ENCODE results near the gene KCNQ1. TPM values are rescaled to one million over a fixed set of nuclear protein-coding genes. Genes with fewer than 3 reads are reported as not detected.
A peak's percentile ranks its signal among the peaks of the same experiment; 100 is the strongest.

Gene KCNQ1
- total RNA-seq, 3 donors from 2014 or later: 15.5 to 44.7 (median 37.4) TPM

DNA sequence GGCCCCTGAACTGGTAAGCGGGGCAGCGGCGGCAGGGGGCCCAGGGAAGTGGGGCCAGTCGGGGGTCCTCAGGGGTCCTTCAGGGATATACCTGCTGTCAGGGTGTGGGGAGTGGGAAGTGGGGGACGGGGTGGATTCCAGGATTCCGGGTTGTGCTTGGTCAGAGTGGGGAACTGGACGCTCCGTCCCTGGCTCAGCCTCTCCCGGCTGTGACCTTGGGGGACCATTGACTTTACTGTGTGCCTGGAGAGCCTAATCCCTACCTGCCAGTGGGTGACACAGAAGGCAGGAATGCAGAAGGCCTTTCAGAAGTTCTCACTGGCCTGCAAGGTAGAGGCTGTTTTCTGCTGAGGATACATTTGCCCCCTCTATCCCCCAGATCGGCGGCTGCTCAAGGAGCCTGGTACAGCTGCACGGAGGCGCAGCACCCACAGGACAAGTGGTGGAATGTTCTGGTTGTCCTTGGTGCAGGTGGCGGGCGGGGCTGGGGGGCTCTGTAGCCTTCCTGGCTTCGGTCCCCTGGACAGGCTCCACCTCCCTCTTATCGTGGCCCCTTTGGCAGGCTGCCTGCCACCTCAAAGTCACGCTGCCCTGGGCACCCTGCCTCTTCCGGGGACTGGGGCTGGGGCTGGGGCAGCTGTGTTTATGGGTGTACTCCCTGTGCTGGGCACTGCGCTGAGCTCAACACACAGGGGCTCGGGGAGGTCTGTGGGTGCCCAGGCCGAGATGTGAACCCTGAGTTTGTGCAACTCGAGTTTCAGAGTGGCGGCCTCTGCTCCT lies 18.4 kb downstream of the KCNQ1 start:
- Histone ChIP-seq H3K36me3 (ENCODE audit: low read depth) (no peaks in the 10 kb centered on the region), H3K9me3 (no peaks in the 10 kb centered on the region), H3K4me1 (ENCODE audit: low read depth) (peaks cover 42% of the 10 kb centered on the region), H3K4me3 (no peak overlapping the region)
- DNase-seq: peak; percentile 87 to 90 (median 89)
- ATAC-seq: peak; percentile 83
- TF ChIP-seq, protein P1, sequence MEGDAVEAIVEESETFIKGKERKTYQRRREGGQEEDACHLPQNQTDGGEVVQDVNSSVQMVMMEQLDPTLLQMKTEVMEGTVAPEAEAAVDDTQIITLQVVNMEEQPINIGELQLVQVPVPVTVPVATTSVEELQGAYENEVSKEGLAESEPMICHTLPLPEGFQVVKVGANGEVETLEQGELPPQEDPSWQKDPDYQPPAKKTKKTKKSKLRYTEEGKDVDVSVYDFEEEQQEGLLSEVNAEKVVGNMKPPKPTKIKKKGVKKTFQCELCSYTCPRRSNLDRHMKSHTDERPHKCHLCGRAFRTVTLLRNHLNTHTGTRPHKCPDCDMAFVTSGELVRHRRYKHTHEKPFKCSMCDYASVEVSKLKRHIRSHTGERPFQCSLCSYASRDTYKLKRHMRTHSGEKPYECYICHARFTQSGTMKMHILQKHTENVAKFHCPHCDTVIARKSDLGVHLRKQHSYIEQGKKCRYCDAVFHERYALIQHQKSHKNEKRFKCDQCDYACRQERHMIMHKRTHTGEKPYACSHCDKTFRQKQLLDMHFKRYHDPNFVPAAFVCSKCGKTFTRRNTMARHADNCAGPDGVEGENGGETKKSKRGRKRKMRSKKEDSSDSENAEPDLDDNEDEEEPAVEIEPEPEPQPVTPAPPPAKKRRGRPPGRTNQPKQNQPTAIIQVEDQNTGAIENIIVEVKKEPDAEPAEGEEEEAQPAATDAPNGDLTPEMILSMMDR (IDR thresholded peaks at IDR 0.05): no peak
- intact Hi-C loops (cut with DNase I, micrococcal nuclease): no loop called here

DNA sequence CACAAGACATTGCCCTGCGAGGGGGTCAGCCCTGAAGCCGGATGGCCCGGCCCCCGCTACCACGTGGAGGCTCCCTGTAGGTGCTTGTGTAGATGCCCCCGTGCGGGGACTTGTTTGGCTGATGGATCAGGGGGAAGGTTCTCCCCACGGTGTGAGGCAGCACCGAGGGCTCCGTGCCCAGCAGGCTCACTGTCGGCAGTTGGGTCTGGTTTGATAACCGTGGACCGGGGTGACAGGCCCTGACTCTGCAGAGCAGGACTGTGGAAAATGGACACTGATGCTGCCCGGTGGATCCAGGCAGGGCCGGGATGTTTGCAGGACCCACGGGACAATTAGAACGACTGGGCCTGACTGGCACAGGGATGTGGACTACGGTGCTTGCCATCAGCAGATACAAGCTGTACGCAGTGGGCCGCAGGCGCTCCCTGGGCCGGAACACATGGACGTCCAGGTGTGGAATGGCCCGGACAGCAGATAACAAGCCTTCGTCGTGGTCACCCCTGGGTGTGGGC lies 19.0 kb downstream of the KCNQ1 start:
- DNase-seq (no peak), ATAC-seq (no peak)
- TF ChIP-seq, protein P1 (IDR thresholded peaks at IDR 0.05): no peak
- Histone ChIP-seq H3K36me3 (ENCODE audit: low read depth) (no peaks in the 10 kb centered on the region), H3K4me3 (no peak overlapping the region), H3K4me1 (ENCODE audit: low read depth) (peaks cover 42% of the 10 kb centered on the region), H3K9me3 (no peaks in the 10 kb centered on the region)
- intact Hi-C loops (cut with DNase I, micrococcal nuclease): no loop called here

DNA sequence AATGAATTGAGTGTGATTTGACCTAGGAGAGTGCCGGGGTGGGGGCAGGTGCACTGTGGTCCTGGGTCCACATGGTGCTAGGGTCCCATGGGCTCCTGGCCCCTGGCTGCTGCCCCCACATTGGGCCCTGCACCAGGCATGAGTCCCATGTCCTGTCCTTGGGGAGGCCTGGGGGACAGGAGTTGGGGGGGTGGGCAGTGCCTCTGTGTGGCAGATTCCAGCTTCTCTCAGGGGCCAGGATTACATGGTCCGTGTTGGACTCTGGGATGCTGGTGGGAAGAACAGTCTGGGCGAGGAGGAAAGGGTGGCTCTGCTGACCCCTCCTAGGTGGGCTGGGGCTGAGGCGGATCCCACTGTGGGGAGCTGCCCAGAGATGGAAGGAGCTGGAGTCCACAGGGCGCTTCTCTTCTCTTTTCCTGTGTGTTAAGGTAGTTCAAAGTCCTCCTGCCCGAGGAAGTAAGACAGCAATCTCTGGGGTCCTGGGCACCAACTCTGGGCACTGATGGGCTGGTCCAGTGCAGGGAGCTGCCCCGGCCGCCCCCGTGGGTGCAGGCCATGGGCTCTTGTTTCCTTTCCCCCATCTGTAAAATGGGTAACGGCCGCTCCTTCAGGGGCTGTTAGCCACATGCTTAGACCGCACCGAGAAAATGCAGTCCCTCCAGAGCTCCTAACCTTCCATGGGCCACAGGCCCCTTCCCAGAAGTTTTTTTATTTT lies 19.8 kb downstream of the KCNQ1 start:
- ATAC-seq: no peak
- TF ChIP-seq, protein P1 (IDR thresholded peaks at IDR 0.05): no peak
- Histone ChIP-seq H3K9me3 (no peaks in the 10 kb centered on the region), H3K4me3 (no peak overlapping the region), H3K36me3 (ENCODE audit: low read depth) (no peaks in the 10 kb centered on the region), H3K4me1 (ENCODE audit: low read depth) (peaks cover 42% of the 10 kb centered on the region)
- intact Hi-C loops (cut with DNase I, micrococcal nuclease): no loop called here
- DNase-seq: no peak

DNA sequence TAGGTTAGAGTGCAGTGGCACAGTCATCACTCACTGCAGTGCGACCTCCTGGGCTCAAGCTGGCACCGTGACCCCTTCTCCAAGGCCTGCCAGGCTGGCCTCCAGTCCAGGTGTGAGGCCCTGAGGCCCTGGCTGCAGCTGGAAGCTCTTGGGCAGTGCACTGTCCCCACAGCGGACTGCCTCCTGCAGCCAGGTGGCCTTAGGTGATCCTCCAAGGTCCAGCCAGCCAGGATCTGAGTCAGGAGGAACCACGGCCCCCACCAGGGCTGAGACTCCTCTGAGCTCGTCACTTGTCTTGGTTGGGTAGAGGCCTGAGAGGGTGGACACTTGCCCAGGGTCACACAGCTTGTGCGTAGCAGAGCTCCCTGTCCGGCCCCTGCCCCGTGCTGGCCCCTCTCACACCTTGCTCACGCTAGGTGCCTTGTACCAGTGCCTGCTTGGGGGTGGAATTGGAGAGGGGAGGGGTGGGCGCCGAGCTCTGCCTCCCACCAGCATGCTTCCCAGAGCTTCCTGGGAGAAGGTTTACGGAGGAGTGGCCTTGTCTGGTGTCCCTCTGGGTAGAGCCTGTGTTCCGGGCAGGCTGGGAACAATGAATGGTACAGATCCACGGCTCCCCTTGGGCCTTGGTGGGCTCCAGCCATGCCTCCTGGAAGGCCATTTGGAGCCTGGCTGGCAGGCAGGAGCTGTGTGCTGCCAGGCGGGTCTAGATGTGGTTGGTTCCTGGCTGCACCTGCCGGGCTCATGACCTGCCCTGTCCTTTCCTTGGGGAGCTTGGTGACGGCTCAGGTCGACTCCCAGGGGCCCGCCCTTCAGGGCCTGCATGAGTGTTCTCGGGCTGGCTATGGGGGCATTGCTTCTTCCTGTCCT lies 20.6 kb downstream of the KCNQ1 start:
- no peak overlapping the region for H3K4me3 ChIP-seq
- H3K9me3 ChIP-seq: no peaks in the 10 kb centered on the region
- TF ChIP-seq, protein P1 (IDR thresholded peaks at IDR 0.05): no peak
- H3K36me3 ChIP-seq (ENCODE audit: low read depth): no peaks in the 10 kb centered on the region
- H3K4me1 ChIP-seq (ENCODE audit: low read depth): peaks cover 37% of the 10 kb centered on the region
- ATAC-seq: peak; percentile 8
- intact Hi-C loops (cut with DNase I, micrococcal nuclease): no loop called here
- no peak for DNase-seq

DNA sequence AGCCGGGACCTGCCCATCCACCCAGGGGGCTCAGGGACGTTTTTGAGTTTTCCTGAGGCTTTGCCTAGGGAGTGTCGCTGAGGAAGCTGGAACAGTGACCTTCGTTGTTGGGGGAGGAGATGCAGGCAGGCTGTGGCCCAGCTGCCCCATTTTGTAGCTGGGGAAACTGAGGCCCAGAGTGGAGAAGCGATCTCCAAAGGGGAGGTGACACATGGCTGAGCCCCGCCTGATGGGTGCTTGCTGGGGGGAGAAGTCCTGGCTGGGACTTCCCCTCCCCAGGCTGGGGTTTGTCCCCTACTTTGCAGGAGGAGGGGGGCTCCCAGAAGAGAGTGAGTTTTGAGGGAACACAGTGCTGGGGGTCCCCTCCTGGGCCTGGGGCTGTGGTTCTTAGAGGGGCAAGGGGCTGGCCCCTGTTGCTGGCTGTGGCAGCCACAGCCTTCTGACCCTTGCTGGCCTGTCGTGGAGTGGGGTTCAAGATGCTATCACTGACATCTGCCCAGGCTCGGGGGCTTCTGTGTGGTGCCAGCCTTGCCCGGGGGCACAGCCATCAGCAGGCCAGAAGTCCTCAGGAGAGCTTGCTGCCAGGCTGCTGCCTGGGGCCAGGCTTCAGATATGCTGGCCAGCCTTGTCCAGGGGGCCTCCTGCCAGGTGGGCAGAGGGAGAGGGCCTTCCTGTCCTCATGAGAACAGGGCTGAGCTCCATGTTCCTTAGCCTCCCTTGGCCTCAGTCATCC lies 21.4 kb downstream of the KCNQ1 start:
- H3K36me3 ChIP-seq (ENCODE audit: low read depth): no peaks in the 10 kb centered on the region
- H3K4me3 ChIP-seq: no peak overlapping the region
- TF ChIP-seq, protein P1 (IDR thresholded peaks at IDR 0.05): no peak
- ATAC-seq: no peak
- H3K4me1 ChIP-seq (ENCODE audit: low read depth): peaks cover 29% of the 10 kb centered on the region
- H3K9me3 ChIP-seq: no peaks in the 10 kb centered on the region
- intact Hi-C loops (cut with DNase I, micrococcal nuclease): no loop called here
- no peak for DNase-seq
